OCI-LY1 (cell line): ENCODE data around the gene ELF4.

Experiments used
- EZH2 ChIP-seq: fragments of 200-600 bp; sonication (generic), shearing (Covaris generic); IDR thresholded peaks from 2 replicates; pipeline ENCODE4 v1.8.0; 2017; ENCODE audit warnings: borderline replicate concordance, mixed run types, mild to moderate bottlenecking, antibody characterized with exemption, low read length, moderate library complexity, mixed read lengths
- TF ChIP-seq, protein P1 (sequence below): fragments of 200-600 bp; sonication (generic), shearing (Covaris generic); IDR thresholded peaks from 2 replicates; pipeline ENCODE4 v1.5.1; 2017; ENCODE audit warnings: mild to moderate bottlenecking, antibody characterized with exemption, low read length, moderate library complexity, mixed read lengths

DNA sequence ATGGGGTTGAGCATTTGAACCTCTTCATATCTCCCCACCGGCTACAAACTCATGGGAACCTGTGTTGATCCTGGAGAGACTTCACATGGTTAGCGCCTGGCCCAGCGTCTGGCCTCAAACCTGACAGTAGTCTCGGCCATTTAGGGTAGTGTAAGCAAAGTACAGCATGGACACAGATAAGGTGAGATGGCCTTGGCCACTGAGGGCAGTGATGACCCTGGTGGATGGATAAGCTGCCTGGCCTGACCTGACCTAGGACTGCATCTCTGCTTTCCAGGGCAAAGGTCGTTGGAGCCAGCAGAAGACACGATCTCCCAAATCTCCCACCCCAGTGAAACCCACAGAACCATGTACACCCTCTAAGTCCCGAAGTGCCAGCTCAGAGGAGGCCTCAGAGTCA lies 76.1 kb downstream of the ELF4 start:
- TF ChIP-seq, protein P1, sequence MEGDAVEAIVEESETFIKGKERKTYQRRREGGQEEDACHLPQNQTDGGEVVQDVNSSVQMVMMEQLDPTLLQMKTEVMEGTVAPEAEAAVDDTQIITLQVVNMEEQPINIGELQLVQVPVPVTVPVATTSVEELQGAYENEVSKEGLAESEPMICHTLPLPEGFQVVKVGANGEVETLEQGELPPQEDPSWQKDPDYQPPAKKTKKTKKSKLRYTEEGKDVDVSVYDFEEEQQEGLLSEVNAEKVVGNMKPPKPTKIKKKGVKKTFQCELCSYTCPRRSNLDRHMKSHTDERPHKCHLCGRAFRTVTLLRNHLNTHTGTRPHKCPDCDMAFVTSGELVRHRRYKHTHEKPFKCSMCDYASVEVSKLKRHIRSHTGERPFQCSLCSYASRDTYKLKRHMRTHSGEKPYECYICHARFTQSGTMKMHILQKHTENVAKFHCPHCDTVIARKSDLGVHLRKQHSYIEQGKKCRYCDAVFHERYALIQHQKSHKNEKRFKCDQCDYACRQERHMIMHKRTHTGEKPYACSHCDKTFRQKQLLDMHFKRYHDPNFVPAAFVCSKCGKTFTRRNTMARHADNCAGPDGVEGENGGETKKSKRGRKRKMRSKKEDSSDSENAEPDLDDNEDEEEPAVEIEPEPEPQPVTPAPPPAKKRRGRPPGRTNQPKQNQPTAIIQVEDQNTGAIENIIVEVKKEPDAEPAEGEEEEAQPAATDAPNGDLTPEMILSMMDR = no peak
- TF ChIP-seq EZH2 = no peak
